ENCODE measurements around the gene GNAQ.

GNAQ gene

GRCh38 chr9:77815260-77815659 lies 216.4 kb downstream of the GNAQ start:
- no peak for DNase-seq (ENCODE audit: low read depth in 3 of 3)

GRCh38 chr9:77811832-77812231 lies 219.8 kb downstream of the GNAQ start:
- no peak for DNase-seq (ENCODE audit: low read depth in 3 of 3)

- no peak for DNase-seq (ENCODE audit: low read depth in 3 of 3)
Measured at GRCh38 chr9:77810637-77811119, 220.9 kb downstream of the GNAQ start.

DNA sequence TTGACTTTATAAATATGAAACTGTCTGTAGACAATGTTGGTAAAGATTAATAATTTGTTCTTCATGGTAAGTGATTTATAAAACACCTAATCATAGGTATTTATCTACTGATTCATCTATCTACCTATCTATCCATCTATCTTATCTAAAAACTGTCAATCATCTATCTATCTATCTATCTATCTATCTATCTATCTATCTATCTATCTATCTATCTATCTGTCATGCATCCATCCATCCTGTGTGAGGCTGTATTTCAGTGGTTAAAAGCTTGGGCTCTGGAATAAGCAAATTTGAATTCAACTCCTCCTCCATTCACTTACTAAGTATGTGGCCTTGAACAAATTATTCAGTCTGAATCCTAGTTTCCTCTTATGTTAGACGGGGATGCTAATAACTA lies 221.6 kb downstream of the GNAQ start:
- DNase-seq (ENCODE audit: low read depth in 3 of 3), result no peak

DNA sequence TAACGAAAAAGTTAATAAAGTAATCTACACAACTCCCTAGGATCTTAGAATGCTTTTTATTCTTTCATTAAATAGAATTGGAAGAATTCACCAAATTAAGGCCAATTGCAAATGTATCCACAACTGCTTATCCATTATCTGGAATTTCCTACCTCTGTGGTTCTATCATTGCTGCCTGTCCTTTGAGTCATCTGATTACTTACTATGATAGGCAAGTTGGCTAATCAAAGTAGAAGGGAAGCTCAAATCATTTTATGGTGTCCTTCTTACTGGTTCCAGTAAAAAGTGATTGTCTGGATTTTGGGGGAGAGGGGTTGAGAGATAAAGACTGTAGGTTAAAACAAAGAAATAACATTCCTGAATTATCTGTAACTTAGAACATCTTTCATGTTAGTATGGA lies 222.1 kb downstream of the GNAQ start:
- DNase-seq (ENCODE audit: low read depth in 3 of 3), result no peak

DNA sequence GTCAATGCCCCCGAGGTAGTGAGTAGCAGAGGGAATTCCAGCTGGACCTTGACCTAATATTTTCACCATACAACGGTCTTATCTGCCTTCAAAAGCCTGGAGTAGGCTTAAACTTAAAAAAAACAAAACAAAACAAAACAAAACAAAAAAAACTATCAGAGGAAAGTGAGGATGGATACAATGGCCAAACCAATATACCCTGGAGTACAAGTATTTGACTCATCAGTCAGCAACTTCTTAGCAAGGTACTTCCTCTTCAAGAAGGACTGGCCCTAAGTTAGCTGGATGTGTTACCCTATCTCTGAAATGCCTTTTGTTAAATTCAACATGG lies 222.9 kb downstream of the GNAQ start:
- DNase-seq (ENCODE audit: low read depth in 3 of 3), result no peak

- DNase-seq (ENCODE audit: low read depth in 3 of 3), result no peak
Measured at GRCh38 chr9:77807846-77808750, 223.5 kb downstream of the GNAQ start.

- DNase-seq (ENCODE audit: low read depth in 3 of 3), result no peak
Measured at GRCh38 chr9:77807281-77807683, 224.3 kb downstream of the GNAQ start.

DNA sequence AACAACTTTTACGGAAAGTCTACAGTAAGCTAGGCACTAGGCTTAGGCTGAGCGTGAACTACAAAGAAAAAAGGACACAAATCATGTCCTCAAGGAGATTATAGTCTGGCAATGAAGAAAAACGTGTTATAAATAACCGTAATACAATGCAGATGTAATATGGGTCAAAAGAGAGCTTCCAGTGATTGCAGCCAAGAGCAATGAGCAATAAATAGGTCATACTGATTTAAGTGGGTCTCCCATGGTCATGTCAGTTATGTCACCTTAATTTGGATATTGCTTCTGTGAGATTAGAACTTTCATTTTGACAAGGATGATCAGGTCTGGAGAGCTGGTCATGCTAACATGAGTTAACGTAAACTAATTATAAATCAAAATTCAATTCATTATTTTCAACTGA lies 224.9 kb downstream of the GNAQ start:
- DNase-seq (ENCODE audit: low read depth in 3 of 3), result no peak

DNA sequence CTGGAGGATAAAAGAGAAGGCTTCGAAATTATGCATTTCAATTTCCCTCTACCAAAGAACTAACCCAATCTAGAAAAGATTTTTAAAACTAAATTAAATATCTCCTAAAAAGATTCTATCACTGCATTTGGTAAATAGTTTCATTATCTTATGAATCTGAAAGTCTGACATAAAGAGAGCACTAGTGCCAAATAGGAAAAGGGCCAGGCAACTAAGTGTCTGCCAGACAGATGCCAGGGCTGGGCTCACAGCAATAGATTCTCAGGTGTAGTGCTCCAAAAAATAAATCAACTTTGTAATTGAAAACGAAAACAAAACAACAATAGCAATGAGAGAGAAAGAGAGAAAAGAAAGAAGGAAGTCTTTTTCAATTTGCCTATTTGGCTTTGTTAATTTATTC lies 225.8 kb downstream of the GNAQ start:
- DNase-seq (ENCODE audit: low read depth in 3 of 3), result no peak

DNA sequence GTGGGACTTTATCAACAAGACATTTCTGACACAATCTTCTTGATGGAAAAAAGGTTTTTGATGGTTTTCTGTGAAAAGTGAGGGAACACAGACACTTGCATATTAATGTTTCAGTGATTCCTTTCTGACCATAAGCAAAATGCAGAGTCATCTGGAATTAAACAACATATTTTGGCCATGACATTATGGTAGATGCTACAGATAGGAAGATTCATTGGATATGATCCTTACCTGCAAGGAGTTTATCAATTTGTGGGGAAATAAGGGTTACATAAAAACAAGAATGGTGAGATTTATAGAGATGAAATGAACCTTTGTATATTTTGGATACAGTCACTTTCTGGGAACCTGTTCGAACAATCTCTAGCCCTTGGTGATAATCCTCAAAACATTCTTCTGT lies 228.2 kb downstream of the GNAQ start:
- DNase-seq (ENCODE audit: low read depth in 3 of 3), result no peak

GRCh38 chr9:77802515-77803293 lies 228.9 kb downstream of the GNAQ start:
- DNase-seq (ENCODE audit: low read depth in 3 of 3), result no peak

DNA sequence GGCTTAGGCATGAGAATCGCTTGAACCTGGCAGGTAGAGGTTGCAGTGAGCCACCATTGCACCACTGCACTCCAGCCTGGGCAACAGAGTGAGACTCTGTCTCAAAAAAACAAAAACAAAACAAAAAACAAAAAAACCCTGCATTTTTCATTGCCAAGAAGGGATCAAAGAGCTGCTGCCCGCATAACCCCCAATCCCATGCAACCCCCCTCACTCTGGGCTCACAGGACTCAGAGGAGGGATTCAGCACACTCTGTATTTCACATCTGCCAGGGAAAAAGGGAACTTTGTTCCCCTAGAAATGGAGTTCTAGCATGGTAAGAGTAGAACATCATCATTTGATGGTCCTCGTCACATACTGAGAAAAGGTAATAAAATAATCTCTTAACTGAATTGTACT lies 229.5 kb downstream of the GNAQ start:
- DNase-seq (ENCODE audit: low read depth in 3 of 3), result no peak

GRCh38 chr9:77800924-77801551 lies 230.6 kb downstream of the GNAQ start:
- no peak for DNase-seq (ENCODE audit: low read depth in 3 of 3)

GRCh38 chr9:77798140-77798539 lies 233.5 kb downstream of the GNAQ start:
- no peak for DNase-seq (ENCODE audit: low read depth in 3 of 3)

- DNase-seq (ENCODE audit: low read depth in 3 of 3), result no peak
Measured at GRCh38 chr9:77794985-77795384, 236.6 kb downstream of the GNAQ start.

GRCh38 chr9:77793849-77794248 lies 237.8 kb downstream of the GNAQ start:
- no peak for DNase-seq (ENCODE audit: low read depth in 3 of 3)

- no peak for DNase-seq (ENCODE audit: low read depth in 3 of 3)
Measured at GRCh38 chr9:77789891-77790290, 241.7 kb downstream of the GNAQ start.

GRCh38 chr9:77785341-77785740 lies 246.3 kb downstream of the GNAQ start:
- DNase-seq (ENCODE audit: low read depth in 3 of 3), result no peak

GRCh38 chr9:77783518-77783917 lies 248.1 kb downstream of the GNAQ start:
- DNase-seq (ENCODE audit: low read depth in 3 of 3), result no peak

- DNase-seq (ENCODE audit: low read depth in 3 of 3), result no peak
Measured at GRCh38 chr9:77779010-77779409, 252.6 kb downstream of the GNAQ start.

DNA sequence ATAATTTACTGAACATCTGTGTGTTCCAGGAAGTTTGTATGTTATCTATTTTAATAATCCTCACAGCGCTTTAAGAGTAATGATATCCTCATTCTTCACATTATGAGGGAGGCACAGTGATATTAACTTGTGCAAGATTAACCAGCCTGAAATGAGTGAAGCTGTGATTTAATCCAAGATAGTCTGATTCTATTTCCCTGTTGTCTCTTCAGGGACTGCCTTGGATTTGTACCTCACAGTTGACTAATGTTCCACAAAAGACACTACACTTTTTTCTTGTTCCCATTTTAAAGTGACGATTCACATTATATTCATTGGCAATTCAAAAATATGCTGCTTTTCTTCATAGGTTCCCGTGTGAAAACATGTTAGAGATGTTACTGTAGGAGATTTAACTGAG lies 258.2 kb downstream of the GNAQ start:
- no peak for DNase-seq (ENCODE audit: low read depth in 3 of 3)

- DNase-seq (ENCODE audit: low read depth in 3 of 3), result no peak
Measured at GRCh38 chr9:77772646-77773045, 259.0 kb downstream of the GNAQ start.

All from stimulated activated CD4-positive, alpha-beta T cell treated with anti-CD3 and anti-CD28 coated beads, TNF-alpha, amount 100 ng/mL, for 24 hours (primary cell).